HG03175 (cell line): Measurements from ENCODE around the gene CXCR3.

Experiments
- ATAC-seq: cut with Tn5 transposase; IDR thresholded peaks from one replicate; pipeline ENCODE4 v1.9.1; 2021; ENCODE audit warnings: mild to moderate bottlenecking, moderate library complexity; ENCODE audit not compliant: unreplicated experiment

CXCR3 gene

DNA sequence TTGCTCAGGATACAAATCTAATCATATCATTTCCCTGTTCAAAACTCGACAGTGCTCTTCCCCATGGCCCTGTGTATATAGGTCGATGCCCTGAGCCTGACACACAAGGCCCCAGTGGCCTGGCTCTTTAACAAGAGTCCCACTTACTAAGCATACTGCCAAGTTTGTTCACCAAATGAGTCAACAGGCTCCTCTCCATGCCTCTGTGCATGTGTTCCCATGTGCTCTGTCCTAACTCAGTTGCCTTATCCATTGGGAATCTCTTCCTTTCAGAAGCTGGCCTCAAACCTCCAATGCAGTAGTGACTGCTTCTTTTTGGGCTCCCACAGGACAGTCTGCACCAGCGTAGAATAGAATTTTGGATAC lies 18.9 kb upstream of the CXCR3 start:
- ATAC-seq = peak; percentile 17

DNA sequence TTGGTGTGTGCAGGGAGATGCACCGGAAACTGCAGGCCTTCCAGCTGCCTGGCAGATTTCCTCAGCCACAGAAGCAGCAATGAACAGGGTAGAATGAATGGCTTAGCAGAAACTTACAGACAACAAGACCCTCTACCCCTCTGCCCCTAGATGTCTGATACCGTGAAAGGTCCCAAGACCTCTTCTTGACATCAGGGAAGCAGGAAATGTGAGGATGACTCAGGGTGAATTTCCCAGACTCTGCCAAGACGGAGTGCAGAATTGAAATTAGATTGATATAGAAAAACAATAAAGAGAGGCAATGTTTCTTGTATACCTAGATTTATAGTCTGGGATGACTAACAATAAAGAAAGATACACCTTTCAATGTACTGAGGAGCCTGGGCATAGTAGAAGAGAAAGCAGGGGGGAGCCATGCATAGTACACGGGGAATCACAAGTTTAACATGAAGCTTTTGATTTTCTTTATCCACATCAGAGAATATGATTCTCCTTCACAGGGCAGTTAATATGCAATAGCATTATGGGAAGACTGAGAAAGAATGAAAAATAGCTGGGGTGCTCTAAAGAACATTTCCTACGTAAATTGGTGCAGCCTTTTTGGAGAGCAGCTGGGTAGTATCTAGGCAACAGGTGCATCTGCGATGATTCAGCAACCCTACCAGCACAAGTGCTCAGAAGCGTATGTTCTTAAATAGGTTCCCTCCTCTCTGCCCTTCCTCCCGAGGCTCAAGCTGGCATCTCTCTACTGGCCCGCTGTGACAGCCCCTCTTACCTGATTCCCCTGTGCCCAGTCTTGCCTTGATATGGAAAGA lies 18.3 kb upstream of the CXCR3 start:
- peak; percentile 47 for ATAC-seq

GRCh38 chrX:71634366-71634765 lies 16.1 kb upstream of the CXCR3 start:
- no peak for ATAC-seq

- peak; percentile 63 for ATAC-seq
Measured at GRCh38 chrX:71632923-71633657, 14.8 kb upstream of the CXCR3 start.

GRCh38 chrX:71629467-71629866 lies 11.2 kb upstream of the CXCR3 start:
- ATAC-seq = peak; percentile 56

- ATAC-seq = no peak
Measured at GRCh38 chrX:71627588-71628404, 9.5 kb upstream of the CXCR3 start.

- no peak for ATAC-seq
Measured at GRCh38 chrX:71626576-71626975, 8.3 kb upstream of the CXCR3 start.

- no peak for ATAC-seq
Measured at GRCh38 chrX:71625471-71625870, 7.2 kb upstream of the CXCR3 start.

DNA sequence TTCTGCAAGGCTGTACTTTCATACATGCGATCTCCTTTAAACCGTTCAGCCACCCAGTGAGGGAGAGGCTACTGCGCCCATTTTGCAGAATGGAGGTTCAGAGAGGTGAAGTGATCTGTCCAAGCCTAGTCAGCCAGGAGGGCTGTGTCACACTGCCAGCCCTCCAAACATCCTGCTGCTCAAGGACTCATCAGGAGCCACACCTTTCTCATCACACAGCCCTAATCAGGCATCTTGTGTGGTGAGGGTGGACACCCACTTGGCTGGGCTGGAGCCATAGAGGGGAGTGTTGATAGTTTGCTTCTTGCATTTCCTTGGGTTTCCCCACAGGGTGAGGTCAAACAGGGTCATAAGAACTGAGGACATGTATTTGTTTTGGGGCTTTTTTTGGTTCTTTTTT lies 5.4 kb upstream of the CXCR3 start:
- no peak for ATAC-seq

DNA sequence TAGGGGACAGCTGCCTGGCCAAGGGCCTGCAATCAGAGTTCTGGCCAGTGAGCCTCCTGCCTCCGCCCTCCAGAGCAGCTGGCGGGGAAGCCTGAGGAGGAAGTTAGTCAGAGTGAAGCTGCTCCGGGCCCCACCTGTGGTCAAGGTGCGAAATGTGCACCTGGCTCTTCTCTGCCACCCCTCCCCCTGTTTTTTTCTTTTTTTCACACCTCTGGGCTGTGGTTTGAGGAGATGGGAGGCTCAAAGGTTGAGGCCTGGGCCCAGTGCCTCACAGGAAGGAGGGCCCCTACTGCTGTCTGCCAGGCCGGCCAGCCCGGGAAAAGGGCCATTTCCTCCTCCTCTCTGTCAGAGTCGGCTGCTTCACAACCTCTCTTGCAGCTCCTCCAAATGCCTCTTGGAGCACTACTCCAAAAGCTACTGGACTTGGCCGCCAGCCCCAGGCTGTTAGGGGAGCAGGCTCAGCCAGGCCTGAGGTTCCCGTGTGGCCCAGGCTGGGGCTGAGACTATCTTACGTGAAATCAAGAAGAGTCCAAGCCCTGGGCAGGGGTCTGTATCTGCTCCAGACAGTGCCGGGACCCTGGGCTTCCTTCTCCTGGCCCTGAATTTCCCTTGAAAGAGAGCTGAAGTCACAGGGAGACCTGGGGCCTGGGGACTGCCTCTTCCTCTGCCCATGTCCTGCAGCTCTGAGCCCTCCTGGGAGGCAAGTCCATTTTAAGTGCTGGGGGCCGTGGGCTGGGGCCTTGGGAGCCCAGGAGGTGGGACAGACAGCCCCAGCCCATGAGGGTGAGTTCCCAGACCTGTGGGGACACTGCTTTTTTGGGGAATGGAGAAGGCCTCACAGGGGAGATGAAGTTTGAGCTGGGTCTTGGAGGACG lies 4.5 kb upstream of the CXCR3 start:
- peak; percentile 69 for ATAC-seq

DNA sequence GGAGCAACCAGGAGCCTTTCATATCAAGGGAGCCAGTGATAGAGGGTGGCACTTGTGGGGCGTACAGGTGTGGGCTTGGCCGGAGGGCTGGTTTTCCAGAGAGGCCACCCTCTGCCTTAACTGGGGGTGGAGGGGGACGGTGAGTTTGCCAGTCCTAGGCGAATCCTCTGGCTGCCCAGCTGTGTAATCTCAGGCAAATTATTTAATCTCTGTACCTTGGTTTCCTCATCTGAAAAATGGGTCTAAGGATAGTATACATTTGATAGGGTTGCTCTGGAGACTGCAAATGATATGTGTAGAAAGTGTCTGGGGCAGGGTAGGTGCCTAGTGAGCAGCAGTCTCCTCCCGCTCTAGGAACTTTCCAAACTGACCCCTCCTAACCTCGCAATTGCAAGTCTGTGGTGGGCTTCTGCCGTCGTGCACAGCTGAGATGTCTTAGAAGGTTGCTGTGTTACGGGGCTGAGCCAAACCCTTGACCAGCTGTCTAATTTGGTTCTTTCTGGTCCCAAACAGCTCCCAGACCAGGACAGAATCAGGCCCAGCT lies 3.8 kb upstream of the CXCR3 start:
- no peak for ATAC-seq

GRCh38 chrX:71621603-71622002 lies 3.3 kb upstream of the CXCR3 start:
- ATAC-seq = no peak

DNA sequence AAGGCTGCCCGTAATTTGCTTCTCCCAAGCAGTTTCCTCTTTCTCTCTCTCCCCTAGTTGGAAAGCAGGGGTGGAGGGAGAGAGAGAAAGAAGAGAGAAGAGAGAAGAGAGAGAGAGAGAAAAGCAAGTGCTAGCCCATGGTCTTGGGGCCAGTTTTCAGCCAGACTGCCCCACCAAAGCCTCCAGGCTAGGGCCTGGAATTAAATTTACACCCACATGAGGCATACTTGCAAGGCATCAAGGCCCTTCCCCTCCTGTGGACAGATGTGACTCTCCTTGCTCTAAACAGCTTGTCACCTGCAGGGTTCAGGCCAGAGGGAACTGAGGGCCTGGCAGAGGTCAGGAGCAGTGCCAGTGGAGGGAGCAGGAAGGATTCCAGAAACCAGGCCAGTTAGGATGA lies 1.7 kb upstream of the CXCR3 start:
- no peak for ATAC-seq

GRCh38 chrX:71619193-71619592 lies 882 bp upstream of the CXCR3 start:
- ATAC-seq = no peak

GRCh38 chrX:71618787-71619186 lies 476 bp upstream of the CXCR3 start:
- ATAC-seq = no peak

DNA sequence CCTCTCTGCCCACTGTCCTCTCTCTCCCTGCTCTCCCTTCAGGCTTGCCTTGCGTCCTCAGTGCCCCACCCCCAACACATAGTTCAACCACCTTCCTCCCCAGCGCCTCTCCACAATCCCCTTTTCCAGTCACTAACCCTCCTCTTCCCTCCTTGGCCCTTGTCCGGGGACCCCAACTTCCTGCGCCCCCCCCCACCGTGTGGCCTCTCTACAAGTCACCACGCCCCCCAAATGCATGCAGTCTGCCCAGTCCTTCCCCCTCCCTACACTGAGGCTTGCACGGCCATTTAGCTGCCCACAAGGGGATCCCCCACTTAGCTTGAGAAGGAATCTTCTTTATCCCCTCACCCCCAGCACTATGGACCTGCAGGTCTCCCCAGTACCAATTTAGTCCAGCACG lies 569 bp downstream of the CXCR3 start:
- ATAC-seq = no peak

DNA sequence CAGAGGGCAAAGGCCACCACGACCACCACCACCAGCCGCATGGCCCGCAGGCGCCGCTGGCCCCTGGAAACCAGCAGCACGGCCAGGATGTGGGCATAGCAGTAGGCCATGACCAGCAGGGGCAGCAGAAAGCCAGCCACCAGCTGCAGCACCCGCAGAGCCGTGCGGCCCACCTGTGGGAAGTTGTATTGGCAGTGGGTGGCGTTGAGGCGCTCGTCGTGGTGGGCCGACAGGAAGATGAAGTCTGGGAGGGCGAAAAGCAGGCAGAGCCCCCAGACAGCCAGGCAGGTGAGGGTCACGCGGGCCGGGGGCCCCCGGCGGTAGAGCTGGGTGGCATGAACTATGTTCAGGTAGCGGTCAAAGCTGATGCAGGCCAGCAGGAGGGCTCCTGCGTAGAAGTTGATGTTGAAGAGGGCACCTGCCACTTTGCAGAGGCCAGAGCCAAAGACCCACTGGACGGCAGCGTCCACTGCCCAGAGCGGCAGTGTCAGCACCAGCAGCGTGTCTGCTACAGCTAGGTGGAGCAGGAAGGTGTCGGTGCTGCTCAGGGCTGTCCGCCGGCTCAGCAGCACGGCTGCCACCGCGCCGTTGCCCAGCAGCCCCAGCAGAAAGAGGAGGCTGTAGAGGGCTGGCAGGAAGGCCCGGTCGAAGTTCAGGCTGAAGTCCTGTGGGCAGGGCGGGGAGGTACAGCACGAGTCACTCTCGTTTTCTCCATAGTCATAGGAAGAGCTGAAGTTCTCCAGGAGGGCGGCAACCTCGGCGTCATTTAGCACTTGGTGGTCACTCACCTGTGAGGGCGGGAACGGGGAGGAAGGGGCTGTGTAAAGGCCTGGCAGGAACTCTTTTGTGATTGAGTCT lies 1.4 kb downstream of the CXCR3 start:
- ATAC-seq = no peak

GRCh38 chrX:71615954-71616353 lies 2.4 kb downstream of the CXCR3 start:
- no peak for ATAC-seq

- ATAC-seq = no peak
Measured at GRCh38 chrX:71615056-71615455, 3.3 kb downstream of the CXCR3 start.
